Fibroblast of peridontal ligament (primary cell): ENCODE data around the gene PRLH.
"Not testable (repeated sequence)": the region's sequence is repeated elsewhere in the genome, so short reads cannot be mapped to it uniquely, and the experiment has no call there.

ENCODE experiments used
- DNase-seq: peaks from one replicate; pipeline ENCODE4 v3.0.0-alpha.2; 2010; ENCODE audit errors: extremely low read depth

Gene PRLH

DNA sequence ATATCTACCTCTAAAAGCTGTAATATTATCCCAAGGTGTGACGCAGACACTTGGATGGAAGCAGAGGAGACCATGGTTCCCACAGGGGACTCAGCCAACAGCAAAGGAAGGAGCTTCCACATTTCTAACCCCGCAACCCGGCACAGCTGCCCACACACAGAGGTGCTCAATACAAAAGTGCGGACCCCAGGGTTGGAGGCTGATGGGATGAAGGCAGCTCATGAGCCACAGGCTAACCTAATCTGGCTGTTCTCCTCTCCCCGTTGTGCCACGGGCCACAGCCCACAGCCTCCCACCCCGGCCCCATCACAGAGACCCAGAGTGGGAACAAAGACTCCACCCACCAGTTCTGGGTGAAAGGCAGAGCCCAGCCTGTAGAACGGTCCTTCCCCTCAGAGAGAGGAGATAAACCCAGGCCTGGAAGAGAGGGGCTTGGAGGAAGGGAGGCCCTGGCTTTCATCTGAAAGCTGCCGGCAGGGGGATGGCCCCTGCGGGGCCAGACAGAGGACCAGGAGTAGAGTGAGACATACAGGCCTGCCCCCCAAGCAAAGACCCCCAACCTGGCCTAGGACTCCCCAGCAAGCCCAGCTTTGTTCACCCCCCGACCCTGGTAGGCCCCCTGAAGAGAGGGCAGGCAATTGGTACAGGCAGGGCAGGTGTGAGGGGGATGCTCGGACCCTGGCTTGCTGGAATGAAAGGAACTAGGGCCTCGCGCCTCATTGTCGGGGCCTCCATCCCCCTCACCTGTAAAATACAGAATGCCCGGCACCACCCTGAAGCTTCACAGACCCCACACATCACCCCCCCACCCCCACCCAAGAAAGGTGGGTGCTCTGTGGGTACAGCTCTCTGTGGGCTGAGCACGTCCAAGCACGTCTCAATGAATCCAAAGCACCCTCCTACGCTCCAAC is 17.3 kb downstream of the PRLH start:
- DNase-seq = no peak

DNA sequence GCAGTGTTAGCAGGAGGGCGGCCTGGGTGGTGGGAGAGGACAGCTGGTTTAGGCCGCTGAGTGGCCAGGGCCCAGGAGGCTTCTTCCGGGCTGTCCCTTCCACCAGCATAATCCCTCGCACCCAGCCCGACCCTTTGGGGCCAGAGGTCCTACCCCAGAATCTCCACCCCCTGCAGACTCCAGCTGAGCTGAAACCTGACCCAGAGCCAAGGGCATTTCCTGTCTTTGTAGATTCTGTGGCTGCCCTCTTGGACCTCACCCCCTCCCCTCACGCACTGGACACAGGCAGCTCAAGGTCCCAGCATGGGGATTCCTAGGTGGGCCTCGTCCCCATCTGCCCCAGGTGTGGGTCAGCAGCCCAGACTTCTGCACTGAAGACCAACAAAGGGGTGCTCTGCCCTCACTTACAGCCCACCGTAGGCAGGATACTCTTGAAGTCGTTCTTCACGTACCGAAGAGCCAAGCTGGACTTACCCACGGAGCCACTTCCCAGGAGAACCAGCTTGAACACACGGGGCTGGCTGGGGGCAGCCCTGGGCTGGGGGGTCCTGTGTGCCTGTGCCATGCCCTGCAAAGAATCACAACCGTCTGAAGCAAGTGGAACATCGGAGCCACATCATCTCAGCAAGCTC is 19.3 kb downstream of the PRLH start:
- no peak for DNase-seq

DNA sequence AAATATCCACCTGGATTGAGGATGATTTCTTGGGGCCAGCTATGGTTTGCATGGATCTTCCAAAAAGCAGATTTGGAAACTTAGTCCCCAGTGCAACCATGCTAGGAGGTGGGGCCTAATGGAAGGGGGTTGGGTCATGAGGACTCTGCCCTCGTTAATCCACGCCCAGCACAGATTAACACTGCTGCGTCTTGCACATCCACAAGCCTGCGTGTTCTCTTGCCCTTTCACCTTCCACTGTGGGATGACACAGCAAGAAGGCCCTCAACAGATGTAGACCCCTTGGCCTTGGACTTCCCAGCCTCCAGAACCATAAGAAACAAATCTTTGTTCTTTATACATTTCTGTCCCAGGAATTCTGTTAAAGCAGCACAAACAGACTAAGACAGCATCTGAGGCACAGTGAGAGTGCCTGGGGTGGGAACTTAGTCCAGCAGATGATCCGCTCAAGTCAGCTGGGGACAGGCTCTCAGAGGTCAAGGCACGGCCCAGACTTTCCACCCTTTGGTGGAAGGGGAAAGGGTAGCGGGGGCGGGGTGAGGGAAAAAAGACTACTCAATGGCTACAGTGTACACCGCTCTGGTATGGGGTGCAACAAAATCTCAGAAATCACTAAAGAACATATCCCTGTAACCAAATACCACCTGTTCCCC is 21.8 kb downstream of the PRLH start:
- DNase-seq = no peak

DNA sequence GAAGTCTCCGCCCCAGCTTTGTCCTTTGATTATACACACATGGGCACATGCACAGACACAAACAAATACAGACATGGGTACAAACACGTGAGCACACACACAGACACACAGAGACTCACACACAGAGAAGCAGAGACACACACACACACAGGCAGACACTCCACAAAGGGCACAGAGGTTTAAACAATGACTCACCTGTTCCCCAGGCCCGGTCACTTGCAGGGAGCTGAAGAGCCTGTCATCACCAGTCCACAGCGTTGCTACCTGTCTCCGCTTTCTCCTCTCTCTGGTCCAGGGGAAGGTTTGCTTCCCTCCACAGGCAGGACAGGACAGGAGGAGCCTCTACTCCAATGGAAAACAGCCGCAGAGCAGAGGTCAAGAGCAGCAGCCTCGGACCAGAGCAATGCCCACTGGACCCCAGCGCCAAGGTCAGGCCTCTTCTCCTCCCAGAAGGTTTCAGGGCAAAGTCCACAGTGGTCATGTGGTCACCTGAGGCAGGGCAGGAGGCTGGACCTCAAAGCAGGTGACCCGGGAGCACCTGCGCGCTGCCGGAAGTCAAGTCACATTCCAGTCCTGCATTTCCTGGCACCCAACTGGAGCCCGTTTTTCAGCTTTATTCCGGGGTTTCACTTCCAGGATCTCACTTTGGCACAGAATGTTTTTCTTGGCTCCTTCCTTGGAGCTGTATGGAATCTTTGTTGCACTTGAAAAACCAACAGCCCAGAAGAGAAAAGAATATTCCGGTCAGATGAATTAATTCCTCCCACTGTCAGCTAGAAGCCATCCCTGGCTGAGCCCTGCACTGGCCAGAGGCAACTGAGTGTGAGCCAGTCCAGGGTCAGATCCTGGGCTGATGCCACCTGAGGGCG is 24.1 kb downstream of the PRLH start, which contains the start of gene RAB17:
Gene RAB17 (minus strand): TSS at position 463 of the 869 bp plus-strand sequence. CDS start 4,580 bp downstream, outside the sequence.
- peak; percentile 38 for DNase-seq

DNA sequence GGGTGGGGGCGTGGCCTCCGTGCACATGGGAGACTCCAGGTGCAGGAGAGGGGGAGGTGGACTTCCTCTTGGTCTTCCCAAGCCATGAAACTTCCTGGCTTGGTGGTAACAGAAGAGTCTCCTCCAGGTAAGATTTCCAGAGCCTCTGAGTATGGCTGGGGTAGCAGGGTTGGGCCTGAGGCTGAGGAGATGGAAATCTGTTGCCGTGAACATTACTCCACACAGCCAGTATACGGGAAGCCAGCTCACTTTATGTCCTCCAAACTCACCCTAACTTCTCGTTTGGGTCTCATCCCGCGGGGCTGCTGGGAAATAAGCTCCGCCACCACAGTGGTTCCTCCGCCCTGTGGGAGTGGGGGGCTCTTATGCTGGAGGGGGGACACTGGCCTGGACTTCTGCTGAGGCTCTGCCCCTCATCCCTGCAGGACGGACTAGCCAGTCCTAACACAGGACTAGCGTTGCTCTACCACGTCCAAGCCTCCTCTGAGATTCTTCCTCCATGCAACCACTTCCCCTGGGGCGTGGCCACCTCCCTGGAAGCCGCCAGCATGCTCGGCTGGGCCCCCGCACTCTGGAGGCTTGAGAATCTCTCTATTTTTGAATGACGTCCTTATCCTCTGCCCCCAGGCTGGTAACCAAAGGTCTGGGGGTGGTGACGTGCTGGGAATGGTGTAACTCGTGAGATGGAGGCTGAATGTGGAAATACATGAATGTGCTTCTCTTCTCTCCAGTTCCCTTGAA is 24.9 kb downstream of the PRLH start:
- no peak for DNase-seq

DNA sequence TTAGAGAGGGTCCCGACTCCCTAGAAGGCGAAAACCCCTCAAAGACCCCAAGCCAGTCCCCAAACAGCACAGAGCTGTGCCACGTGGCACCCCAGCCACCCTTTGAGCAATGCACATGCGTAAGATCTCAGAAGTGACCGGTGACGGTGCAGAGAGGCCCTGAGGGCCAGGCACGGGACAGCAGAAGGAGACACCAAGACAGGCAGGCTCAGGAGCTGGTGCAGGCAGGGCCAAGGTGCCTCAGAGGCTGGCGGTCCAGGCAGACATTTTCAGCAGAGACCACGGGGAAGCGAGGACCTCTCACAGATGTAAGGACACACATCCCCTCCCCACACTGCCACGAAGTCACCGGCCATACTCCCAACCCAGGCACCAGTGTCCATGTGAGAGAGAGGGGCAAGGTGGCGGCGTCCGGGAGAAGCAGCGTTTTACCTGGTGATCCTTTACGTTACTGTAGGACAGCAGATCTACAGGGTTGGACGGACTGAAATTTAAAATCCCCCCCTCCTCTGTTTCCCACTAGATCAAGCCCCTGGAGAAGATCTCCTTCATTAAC is 26.1 kb downstream of the PRLH start:
- no peak for DNase-seq

DNA sequence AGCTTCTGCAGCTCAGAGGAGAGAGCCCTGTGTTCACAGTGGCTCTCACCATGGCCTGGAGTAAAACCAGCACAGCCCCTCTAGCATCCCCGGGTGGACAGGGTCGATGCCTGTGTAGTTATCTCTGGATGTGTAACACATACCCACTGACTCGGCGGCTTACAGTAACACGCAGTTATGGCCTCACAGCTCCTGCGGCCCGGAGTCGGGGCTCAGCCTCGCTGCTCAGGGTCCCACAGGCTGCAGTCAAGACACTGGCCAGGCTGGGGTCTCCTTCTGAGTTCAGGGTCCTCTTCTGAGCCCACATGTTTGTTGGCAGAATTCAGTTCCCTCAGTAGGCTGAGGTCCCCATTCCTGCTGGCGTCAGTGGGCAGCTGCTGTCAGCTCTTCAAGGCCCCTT is 26.7 kb downstream of the PRLH start:
- DNase-seq = no peak

DNA sequence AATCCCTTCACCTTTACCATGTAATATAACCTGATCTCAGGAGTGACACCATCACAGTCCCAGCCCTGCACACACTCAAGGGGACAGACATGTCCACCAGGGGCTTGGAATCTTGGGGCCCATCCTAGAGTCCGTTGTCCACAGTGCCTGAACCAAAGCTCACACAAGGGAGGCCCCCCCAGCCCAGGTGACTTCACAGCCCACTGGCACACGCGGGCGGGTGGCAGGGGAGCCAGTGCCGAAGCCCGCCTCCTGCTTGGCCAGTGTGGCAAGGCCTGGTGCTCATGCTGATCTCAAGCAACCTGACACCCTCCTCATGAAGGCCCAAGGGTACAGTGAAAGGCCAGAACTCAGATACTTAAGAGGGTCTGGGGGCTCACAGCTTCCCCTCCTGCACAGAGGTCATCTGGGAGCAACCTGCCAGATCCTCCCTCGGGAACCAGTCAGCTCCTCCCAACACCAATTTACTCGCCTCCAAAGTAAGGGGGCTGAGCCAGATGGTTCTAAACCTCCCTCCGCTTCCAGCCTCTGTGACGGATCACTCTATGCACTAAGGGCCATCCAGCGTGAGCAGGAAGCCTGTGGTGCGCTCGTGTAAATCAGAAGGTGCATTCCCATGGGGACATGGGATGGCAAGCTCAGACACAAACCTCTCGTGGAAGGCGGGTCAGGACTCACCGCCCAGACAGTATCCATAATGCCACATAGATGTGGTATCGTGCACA is 27.4 kb downstream of the PRLH start:
- DNase-seq = no peak

DNA sequence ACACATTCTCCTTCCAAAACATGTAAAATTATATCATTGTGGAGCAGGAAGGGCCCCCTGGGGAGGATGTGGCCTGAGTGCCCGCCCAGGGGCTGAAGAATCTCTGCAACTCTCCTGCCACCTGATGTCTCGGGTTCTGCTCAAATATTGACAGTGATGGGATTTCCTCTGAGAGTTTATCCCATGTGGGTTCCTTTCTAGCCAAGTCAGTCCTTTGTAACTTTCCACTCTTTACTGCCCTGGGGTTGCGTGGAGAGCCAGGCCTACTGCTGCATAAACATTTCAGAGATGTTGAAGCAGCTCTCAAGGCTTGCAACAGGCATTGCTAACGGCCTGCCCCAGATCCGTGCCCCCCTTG is 28.1 kb downstream of the PRLH start:
- DNase-seq = peak; percentile 35

DNA sequence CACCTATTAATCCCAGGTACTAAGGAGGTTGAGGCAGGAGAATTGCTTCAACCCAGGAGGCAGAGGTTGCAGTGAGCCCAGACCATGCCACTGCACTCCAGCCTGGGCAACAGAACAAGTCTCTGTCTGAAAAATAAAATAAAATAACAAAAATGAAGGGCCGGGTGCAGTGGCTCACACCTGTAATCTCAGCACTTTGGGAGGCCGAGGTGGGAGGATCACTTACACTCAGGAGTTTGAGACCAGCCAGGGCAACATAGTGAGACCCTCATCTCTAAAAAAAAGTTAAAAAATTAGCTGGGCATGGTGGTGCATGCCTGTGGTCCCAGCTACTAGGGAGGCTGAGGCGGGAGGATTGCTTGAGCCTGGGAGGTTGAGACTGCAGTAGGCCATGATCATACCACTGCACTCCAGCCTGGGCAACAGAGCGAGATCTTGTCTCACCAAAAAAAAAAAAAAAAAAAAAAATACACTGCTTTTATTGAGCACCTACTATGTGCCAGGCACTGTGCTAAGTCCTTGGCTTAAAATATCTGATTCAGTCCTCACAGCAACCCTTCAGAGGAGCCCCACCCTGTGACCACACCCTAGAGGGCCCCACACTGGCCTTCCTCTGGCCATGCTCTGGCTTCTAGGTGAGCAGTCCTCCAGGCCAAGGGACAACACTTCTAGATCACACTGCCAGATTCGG is 29.6 kb downstream of the PRLH start:
- DNase-seq = not testable (repeated sequence)

DNA sequence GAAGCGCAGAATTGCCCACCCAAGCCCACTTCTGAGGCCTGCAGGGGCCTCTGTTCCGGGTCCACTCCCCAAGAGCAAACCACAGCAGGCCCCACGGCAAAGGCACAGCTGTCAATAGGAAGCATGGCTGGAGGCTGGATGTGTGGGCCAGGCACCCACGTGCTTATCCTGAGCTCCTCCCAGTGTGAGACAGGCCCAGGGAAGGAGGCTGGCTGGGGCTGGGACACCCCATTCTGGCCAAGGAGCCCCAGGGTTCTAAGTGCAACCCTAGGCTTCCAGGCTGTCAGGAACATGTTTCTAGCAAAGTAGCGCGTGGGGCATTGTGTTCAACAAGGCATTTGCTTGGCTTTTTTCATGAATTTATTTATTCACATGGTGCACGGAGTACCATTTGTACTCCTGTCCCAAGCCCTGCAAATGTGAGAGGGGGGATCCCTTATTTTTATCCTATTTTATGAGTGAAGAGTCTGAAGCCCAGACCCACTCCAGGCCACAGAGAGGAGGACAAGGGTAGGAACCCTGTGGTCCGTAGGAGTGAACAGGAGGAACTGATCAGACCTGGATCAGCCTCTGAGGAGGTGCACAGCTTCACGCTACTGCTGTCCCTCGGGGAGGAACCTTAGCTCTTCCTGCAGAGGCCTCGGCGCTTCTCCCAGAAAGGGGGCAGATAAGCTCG is 30.3 kb downstream of the PRLH start:
- no peak for DNase-seq

DNA sequence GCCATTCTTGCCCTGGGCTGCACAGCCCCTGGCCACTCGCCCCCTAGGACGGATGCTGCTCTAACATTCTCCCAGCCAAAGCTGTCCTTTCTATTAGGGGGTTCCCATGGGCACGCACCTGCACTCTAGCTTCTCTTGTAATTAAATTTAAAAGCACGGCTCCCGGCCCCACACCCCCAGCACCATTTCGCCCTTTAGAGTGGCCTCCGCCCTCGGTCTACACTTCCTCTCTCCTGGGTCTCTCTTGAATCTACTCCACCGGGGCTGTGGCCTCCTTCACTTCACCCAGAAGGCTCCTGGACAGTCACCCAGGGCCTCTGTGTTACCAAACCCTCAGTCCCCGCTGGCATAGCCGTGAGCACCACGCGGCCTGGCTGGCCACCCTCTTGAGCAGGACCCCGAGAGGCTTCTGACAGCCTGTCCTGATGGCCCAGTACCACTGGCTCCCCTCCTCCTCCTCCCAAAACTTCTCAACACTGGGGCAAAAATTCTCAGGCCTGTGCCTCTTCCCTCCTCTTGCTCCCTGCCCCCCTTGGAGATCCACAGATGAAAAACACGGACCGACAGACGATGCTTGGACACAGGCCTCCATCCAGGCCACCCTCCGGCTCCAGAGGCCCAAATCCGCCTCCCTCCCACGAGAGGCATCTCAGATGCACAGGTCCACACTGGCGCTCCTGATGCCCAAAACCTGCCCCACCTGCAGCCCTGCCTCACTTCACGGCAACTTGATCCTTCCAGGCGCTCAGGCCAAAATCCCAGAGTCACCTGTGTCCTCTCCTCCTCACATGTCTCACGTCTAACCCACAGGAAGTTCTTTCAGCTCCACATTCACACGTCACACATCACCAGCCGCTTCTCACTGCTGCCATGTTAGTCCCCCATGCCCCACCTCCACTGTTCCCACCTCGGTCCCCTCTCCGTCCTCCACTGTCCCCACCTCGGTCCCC is 31.1 kb downstream of the PRLH start:
- no peak for DNase-seq

DNA sequence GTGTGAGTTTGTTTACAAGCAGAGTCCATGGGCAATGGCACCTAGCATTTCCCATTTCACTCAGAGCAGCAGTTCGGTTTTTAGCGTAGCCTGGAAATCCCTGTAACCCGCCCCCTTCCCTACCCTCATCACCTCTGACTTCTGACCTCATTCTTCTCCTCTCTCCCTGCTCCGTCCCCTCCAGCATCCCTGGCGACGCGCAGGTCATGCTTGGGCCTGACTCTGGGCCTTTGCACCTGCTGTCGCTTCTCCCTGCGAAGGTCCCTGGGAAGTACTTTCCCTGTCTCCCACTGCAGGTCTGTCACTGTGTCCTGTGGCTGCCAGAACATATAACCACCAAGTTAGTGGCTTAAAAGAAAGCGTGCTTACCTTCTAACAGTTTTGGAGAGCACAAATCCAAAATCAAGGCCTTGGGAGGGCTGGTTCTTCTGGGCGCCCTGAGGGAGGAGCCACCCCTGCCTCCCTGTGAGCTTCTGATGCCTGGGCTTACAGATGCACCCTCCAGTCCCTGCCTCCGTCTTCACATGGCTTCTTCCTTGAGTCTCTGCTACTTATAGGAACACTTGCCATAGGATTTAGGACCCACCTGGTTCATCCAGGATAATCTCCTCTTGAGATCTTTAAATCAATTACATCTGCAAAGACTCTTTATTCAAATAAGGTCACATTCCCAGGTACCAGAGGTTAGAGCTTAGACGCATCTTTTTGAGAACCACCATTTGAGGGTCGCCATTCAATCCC is 32.3 kb downstream of the PRLH start:
- DNase-seq = no peak

DNA sequence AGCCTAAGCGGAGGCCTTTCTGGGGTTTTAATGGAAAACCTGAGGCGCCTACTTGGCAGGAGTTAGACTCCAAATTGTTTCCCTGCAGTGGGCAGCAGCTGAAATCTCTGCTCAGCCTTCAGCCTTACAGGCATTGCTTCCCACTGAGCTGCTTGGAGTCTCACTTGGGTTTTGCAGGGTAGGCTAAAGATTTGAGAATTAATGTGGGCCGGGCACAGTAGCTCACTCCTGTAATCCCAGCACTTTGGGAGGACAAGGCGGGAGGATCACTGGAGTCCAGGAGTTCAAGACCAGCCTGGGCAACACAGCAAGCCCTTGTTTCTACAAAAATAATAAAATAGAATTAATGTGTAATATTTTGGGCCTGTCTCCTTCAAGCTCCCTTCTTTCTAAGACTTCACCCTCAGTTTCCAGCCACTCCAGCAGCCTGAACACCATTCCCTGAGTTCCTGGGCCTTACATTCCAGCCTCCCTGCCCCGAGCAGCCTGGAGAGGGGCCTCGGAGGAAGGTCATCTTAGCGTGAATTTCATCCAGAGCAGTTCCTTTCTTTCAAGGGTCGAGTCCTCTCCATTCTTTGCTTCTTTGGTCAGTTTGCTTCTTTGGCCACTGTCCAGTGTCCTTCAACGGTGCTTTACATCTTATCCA is 33.2 kb downstream of the PRLH start:
- DNase-seq = no peak

DNA sequence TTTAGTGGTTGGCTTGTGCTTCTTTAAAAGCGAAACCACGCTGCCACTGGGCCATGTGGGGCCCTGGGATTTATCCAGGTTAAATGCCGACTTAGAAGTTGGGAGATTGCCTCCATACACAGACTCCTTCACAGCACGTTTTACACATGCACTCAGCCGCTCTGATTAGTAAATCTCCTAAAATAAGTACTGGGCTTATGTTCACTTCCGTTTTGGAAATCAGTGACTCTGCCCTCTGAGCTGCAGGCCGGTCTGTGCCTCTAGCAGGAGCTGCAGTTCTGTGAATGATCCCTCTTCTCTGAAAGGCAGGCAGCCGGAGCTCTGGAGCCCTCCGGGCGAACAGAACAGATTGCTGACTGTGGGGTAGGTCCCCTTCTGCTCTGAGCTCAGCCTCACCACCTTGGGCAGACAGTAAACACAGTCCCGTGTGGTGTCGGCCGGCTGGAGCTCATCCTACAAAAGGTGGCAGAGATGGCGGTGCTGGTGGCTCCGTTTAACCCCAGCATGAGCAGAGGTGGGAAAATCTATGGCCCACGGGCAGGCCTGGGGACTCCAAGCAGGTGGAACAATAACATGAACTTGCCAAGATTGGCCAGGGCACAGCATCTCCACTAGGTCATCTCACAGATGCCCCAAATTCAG is 34.0 kb downstream of the PRLH start:
- peak; percentile 79 for DNase-seq
